Peyer's patch (tissue), 4 donors: ENCODE results near the gene TIAM2.

ENCODE experiments used
- POLR2A ChIP-seq, 2 donors: fragments of 450-650 bp; IDR thresholded peaks; one replicate each; pipeline ENCODE4 v1.5.1; 2017; ENCODE audit warnings: antibody characterized with exemption in 2 of 2, mild to moderate bottlenecking in 2 of 2, moderate library complexity in 2 of 2
- TF ChIP-seq, protein P1 (sequence below), 6 experiments: fragments of 450-650 bp in 4 of 6; fragments of 200-600 bp in 2 of 6; sonication (generic) in 1 of 6; IDR thresholded peaks; one replicate each; pipeline ENCODE4 v1.5.1; 2017 to 2019; ENCODE audit warnings: antibody characterized with exemption in 6 of 6, mild to moderate bottlenecking in 3 of 6, moderate library complexity in 1 of 6

DNA sequence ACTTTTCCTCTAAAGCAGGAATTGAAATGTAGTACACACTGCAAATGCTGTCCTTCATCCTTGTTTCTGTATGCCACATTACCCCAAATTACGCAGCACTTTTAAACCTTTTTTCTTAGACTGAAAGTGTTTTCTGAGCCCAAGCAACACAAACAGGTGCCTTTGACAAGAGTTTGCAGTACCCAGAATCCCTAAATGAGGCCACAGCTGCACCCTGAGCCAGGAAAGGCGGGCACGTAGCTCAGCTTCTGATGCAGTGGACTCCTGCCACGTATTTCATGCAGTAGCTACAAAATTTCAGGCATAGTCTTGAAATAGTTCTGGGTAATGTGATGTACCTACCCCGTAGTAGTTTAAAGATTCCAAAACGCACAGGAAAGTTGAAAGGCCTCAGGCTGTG, 237.7 kb downstream of the TIAM2 start:
- TF ChIP-seq, protein P1, sequence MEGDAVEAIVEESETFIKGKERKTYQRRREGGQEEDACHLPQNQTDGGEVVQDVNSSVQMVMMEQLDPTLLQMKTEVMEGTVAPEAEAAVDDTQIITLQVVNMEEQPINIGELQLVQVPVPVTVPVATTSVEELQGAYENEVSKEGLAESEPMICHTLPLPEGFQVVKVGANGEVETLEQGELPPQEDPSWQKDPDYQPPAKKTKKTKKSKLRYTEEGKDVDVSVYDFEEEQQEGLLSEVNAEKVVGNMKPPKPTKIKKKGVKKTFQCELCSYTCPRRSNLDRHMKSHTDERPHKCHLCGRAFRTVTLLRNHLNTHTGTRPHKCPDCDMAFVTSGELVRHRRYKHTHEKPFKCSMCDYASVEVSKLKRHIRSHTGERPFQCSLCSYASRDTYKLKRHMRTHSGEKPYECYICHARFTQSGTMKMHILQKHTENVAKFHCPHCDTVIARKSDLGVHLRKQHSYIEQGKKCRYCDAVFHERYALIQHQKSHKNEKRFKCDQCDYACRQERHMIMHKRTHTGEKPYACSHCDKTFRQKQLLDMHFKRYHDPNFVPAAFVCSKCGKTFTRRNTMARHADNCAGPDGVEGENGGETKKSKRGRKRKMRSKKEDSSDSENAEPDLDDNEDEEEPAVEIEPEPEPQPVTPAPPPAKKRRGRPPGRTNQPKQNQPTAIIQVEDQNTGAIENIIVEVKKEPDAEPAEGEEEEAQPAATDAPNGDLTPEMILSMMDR (IDR thresholded peaks at IDR 0.05), result no peak
- no peak for TF ChIP-seq POLR2A (IDR thresholded peaks at IDR 0.05)
